Measurements from ENCODE around the gene AGMO. TPM values are rescaled to one million over a fixed set of nuclear protein-coding genes. Genes with fewer than 3 reads are reported as not detected.

The AGMO gene
- total RNA-seq (2022; extraction: Qiagen RNA extraction; ENCODE audit: low read depth), result 0.35 to 1.6 TPM (median 0.89 TPM) in 5 replicates

GRCh38 chr7:15561835-15562234 lies at the start of gene AGMO:
Gene AGMO (minus strand): TSS chr7:15562015.

Other genes starting within 250 kb of the AGMO start
- gene MEOX2, start 124.7 kb upstream of the AGMO start, total RNA-seq (2022; extraction: Qiagen RNA extraction; ENCODE audit: low read depth), result not detected in 5 replicates